ENCODE measurements around the gene DAPK1.

- TF ChIP-seq POLR2A (IDR thresholded peaks at IDR 0.05; ENCODE audit: low read depth, low read length) = no peak
- no peak for TF ChIP-seq SPI1 (IDR thresholded peaks at IDR 0.05; ENCODE audit: low read depth, low read length)
- no peak for TF ChIP-seq POLR2AphosphoS5 (IDR thresholded peaks at IDR 0.05; ENCODE audit: low read depth, low read length)
- TF ChIP-seq TAF1 (IDR thresholded peaks at IDR 0.05; ENCODE audit: low read depth, low read length) = no peak
- no peak for TF ChIP-seq PAX5 (IDR thresholded peaks at IDR 0.05; ENCODE audit: insufficient read depth, low read length, severe bottlenecking)
Measured at GRCh38 chr9:87695523-87695922, 197.9 kb downstream of the DAPK1 start.

All from GM12891 (cell line).